WTC11 (cell line): Measurements from ENCODE around the gene COL5A2. TPM values are rescaled to one million over a fixed set of nuclear protein-coding genes. Genes with fewer than 3 reads are reported as not detected.

ENCODE experiments used
- ATAC-seq: fragments of 200-7000 bp; cut with Tn5 transposase; 2 replicates; pipeline ENCODE4 v1.10.0; 2021; ENCODE audit warnings: mild to moderate bottlenecking, moderate library complexity
- CTCF ChIA-PET: fragments of 300-600 bp; sonication (Branson Sonifier 250); formaldehyde crosslinking; loops from one replicate; lab custom pipeline; 2021; ENCODE audit warnings: antibody characterized with exemption; lab: Charles Lee
- POLR2A ChIA-PET: fragments of 350-600 bp; sonication (Branson Sonifier 250); formaldehyde crosslinking; loops from one replicate; lab custom pipeline; 2021; ENCODE audit warnings: antibody characterized with exemption; lab: Charles Lee
- DNase-seq: peaks from one replicate; pipeline ENCODE4 v3.0.0; 2021; ENCODE audit warnings: low spot score
- H3K27ac Mint-ChIP-seq: 2 replicates; pipeline ENCODE4 v1.8.0; 2021; ENCODE audit warnings: mixed read lengths
- H3K27me3 Mint-ChIP-seq: 2 replicates; pipeline ENCODE4 v1.8.0; 2021; ENCODE audit warnings: low read depth, mild to moderate bottlenecking, moderate library complexity, mixed read lengths
- H3K36me3 Mint-ChIP-seq: 2 replicates; pipeline ENCODE4 v1.8.0; 2021; ENCODE audit warnings: mixed read lengths
- H3K4me1 Mint-ChIP-seq: 2 replicates; pipeline ENCODE4 v1.8.0; 2022; ENCODE audit warnings: mixed read lengths
- H3K4me3 Mint-ChIP-seq: 2 replicates; pipeline ENCODE4 v1.8.0; 2021; ENCODE audit warnings: mild to moderate bottlenecking, moderate library complexity, mixed read lengths
- H3K9me3 Mint-ChIP-seq: 2 replicates; pipeline ENCODE4 v1.8.0; 2021; ENCODE audit warnings: mixed read lengths
- CREB1 ChIP-seq: sonication (generic); formaldehyde crosslinking; IDR thresholded peaks from 2 replicates; pipeline ENCODE4 v1.8.0; 2023; ENCODE audit warnings: mild to moderate bottlenecking, missing genetic modification reagents
- ESRRA ChIP-seq: sonication (generic); formaldehyde crosslinking; IDR thresholded peaks from 2 replicates; pipeline ENCODE4 v1.8.1; 2022; ENCODE audit warnings: mild to moderate bottlenecking, missing genetic modification reagents, borderline replicate concordance
- FOXP4 ChIP-seq: sonication (generic); formaldehyde crosslinking; IDR thresholded peaks from 2 replicates; pipeline ENCODE4 v1.8.0; 2022; ENCODE audit warnings: mild to moderate bottlenecking, missing genetic modification reagents
- GABPB1 ChIP-seq: sonication (generic); formaldehyde crosslinking; IDR thresholded peaks from 2 replicates; pipeline ENCODE4 v1.8.1; 2023; ENCODE audit warnings: mild to moderate bottlenecking, missing genetic modification reagents
- GTF2I ChIP-seq: fragments of 250-450 bp; sonication (Bioruptor Pico); conservative IDR thresholded peaks from 2 replicates; pipeline ENCODE4 v1.4.0; 2021; ENCODE audit warnings: mild to moderate bottlenecking
- HMGA2 ChIP-seq: fragments of 250-450 bp; sonication (Bioruptor Pico); IDR thresholded peaks from 2 replicates; pipeline ENCODE4 v1.4.0; 2021; ENCODE audit warnings: mild to moderate bottlenecking, moderate library complexity
- MLX ChIP-seq: sonication (generic); formaldehyde crosslinking; IDR thresholded peaks from 2 replicates; pipeline ENCODE4 v1.8.1; 2023; ENCODE audit warnings: mild to moderate bottlenecking, missing genetic modification reagents, moderate library complexity
- NFYB ChIP-seq: sonication (generic); formaldehyde crosslinking; conservative IDR thresholded peaks from 2 replicates; pipeline ENCODE4 v1.8.0; 2022; ENCODE audit warnings: low read depth, missing genetic modification reagents
- NR1H2 ChIP-seq: sonication (generic); formaldehyde crosslinking; IDR thresholded peaks from 2 replicates; pipeline ENCODE4 v1.9.0; 2021; ENCODE audit warnings: mild to moderate bottlenecking, moderate library complexity, missing genetic modification reagents
- NR2C2 ChIP-seq: sonication (generic); formaldehyde crosslinking; IDR thresholded peaks from 2 replicates; pipeline ENCODE4 v1.8.0; 2022; ENCODE audit warnings: mild to moderate bottlenecking, missing genetic modification reagents
- PRDM15 ChIP-seq: sonication (generic); formaldehyde crosslinking; IDR thresholded peaks from 2 replicates; pipeline ENCODE4 v1.8.0; 2022; ENCODE audit warnings: missing genetic modification reagents
- SP1 ChIP-seq: sonication (generic); formaldehyde crosslinking; conservative IDR thresholded peaks from 2 replicates; pipeline ENCODE4 v1.8.1; 2022; ENCODE audit warnings: missing genetic modification reagents
- STAT6 ChIP-seq: sonication (generic); formaldehyde crosslinking; conservative IDR thresholded peaks from 2 replicates; pipeline ENCODE4 v1.8.1; 2023; ENCODE audit warnings: mild to moderate bottlenecking, low read depth, missing genetic modification reagents, moderate library complexity
- ZNF121 ChIP-seq: sonication (generic); formaldehyde crosslinking; IDR thresholded peaks from 2 replicates; pipeline ENCODE4 v1.8.0; 2023; ENCODE audit warnings: missing genetic modification reagents
- ZNF232 ChIP-seq: sonication (generic); formaldehyde crosslinking; IDR thresholded peaks from 2 replicates; pipeline ENCODE4 v1.8.0; 2022; ENCODE audit warnings: mild to moderate bottlenecking, missing genetic modification reagents
- ZNF512 ChIP-seq: sonication (generic); formaldehyde crosslinking; IDR thresholded peaks from 2 replicates; pipeline ENCODE4 v1.8.1; 2022; ENCODE audit warnings: missing genetic modification reagents, borderline replicate concordance
- total RNA-seq: library from RNA; stranded (reverse); gene quantifications from 3 replicates; pipeline ENCODE4 v1.2.3, GENCODE V29; 2021
- TF ChIP-seq, protein P1 (sequence below): sonication (generic); formaldehyde crosslinking; IDR thresholded peaks from 2 replicates; pipeline ENCODE4 v1.8.1; 2023; ENCODE audit warnings: mild to moderate bottlenecking, missing genetic modification reagents

The COL5A2 gene
- total RNA-seq, 1 experiment from 2014 or later, result 16.0 TPM

- TF ChIP-seq ZNF512 (CRISPR knock-in tag), result no peak
- no peak for TF ChIP-seq NR2C2 (CRISPR knock-in tag)
- no peak for TF ChIP-seq ZNF232 (CRISPR knock-in tag)
- TF ChIP-seq FOXP4, result no peak
- no peak for TF ChIP-seq SP1 (CRISPR knock-in tag)
- TF ChIP-seq NR1H2 (CRISPR knock-in tag), result no peak
- TF ChIP-seq CREB1, result no peak
- peak overlapping the region; percentile 34 for H3K27ac Mint-ChIP-seq
- CTCF ChIA-PET, result interaction anchor here (1.1 to 1.5 kb wide), 3 partner anchors 10 to 19 kb away, joined by 5 to 8 read pairs (median 6); no protein-coding TSS in a partner anchor
- no peaks in the 10 kb centered on the region for H3K9me3 Mint-ChIP-seq
- peaks cover 44% of the 10 kb centered on the region for H3K4me1 Mint-ChIP-seq
- POLR2A ChIA-PET, result interaction anchor here (0.5 kb wide), 1 partner anchor 124 kb away, joined by 3 read pairs; no protein-coding TSS in a partner anchor
- ATAC-seq, result peak; percentile 97
- no peaks in the 10 kb centered on the region for H3K27me3 Mint-ChIP-seq
- DNase-seq, result peak; percentile 15
- H3K36me3 Mint-ChIP-seq, result no peaks in the 10 kb centered on the region
- no peak overlapping the region for H3K4me3 Mint-ChIP-seq
Measured at GRCh38 chr2:189161894-189162293, 17.7 kb downstream of the COL5A2 start.

DNA sequence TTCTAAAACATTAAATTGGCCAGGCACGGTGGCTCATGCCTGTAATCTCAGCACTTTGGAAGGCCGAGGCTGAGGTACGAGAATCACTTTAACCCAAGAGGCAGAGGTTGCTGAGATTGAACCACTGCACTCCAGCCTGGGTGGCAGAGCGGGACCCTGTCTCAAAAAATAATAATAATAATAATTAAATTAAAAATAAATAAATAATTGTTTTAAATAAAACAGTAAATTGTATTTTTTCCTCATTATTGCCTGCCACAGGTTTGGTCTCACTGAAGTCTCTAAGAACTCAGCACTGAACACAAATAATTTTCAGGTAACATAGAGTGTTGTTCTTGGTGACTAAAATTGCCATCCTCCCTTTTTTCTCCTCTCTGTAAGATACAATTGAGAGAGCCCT is 19.8 kb downstream of the COL5A2 start:
- H3K4me1 Mint-ChIP-seq, result peaks cover 28% of the 10 kb centered on the region
- DNase-seq (no peak), ATAC-seq (no peak)
- no peaks in the 10 kb centered on the region for H3K27me3 Mint-ChIP-seq
- ChIA-PET POLR2A (no interaction called here), CTCF (interaction anchor here (1.0 to 2.1 kb wide), 2 partner anchors 17 to 18 kb away, joined by 3 to 11 read pairs; no protein-coding TSS in a partner anchor)
- H3K27ac Mint-ChIP-seq, result no peak overlapping the region
- no peak for TF ChIP-seq ESRRA (CRISPR knock-in tag)
- TF ChIP-seq HMGA2, result peak; percentile 96
- no peak for TF ChIP-seq MLX (CRISPR knock-in tag)
- H3K4me3 Mint-ChIP-seq, result no peak overlapping the region
- no peaks in the 10 kb centered on the region for H3K36me3 Mint-ChIP-seq
- no peaks in the 10 kb centered on the region for H3K9me3 Mint-ChIP-seq

DNA sequence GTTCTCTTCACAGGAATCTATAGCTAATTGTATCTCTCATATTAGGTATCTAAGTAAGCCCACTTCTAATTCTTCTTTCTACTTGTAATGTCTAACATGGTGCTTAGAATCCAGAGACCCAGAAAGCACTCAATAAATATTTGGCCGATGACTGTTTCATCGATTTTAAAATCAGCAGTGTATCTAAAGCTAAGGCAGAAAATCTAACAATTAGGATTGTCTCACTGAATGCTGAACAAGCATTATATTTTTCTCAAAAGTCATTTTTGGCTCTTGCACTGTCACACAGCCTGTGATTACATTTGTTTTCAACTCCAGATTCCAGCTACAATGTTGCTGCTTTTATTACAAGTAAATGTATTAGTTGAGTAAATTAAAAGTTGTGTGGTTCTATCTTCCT is 20.3 kb downstream of the COL5A2 start:
- peaks cover 26% of the 10 kb centered on the region for H3K4me1 Mint-ChIP-seq
- TF ChIP-seq, protein P1, sequence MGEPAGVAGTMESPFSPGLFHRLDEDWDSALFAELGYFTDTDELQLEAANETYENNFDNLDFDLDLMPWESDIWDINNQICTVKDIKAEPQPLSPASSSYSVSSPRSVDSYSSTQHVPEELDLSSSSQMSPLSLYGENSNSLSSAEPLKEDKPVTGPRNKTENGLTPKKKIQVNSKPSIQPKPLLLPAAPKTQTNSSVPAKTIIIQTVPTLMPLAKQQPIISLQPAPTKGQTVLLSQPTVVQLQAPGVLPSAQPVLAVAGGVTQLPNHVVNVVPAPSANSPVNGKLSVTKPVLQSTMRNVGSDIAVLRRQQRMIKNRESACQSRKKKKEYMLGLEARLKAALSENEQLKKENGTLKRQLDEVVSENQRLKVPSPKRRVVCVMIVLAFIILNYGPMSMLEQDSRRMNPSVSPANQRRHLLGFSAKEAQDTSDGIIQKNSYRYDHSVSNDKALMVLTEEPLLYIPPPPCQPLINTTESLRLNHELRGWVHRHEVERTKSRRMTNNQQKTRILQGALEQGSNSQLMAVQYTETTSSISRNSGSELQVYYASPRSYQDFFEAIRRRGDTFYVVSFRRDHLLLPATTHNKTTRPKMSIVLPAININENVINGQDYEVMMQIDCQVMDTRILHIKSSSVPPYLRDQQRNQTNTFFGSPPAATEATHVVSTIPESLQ (CRISPR knock-in tag), result no peak
- TF ChIP-seq STAT6, result no peak
- no peak for TF ChIP-seq GABPB1
- no peak for TF ChIP-seq ZNF121 (CRISPR knock-in tag)
- TF ChIP-seq NFYB (CRISPR knock-in tag), result no peak
- TF ChIP-seq MLX (CRISPR knock-in tag), result no peak
- TF ChIP-seq GTF2I (CRISPR knock-in tag), result no peak
- TF ChIP-seq PRDM15 (CRISPR knock-in tag), result no peak

More for the DNA sequence above, 20.3 kb downstream of the COL5A2 start:
- ChIA-PET POLR2A (no interaction called here), CTCF (interaction anchor here (2.1 kb wide), 1 partner anchor 16 kb away, joined by 11 read pairs; no protein-coding TSS in a partner anchor)
- no peak overlapping the region for H3K27ac Mint-ChIP-seq
- no peak for ATAC-seq
- no peak for DNase-seq
- no peaks in the 10 kb centered on the region for H3K27me3 Mint-ChIP-seq
- H3K9me3 Mint-ChIP-seq, result no peaks in the 10 kb centered on the region
- no peaks in the 10 kb centered on the region for H3K36me3 Mint-ChIP-seq
- no peak overlapping the region for H3K4me3 Mint-ChIP-seq
